Mesodermal cell (in vitro differentiated cells): ENCODE data around the gene RC3H2.
"Not testable (repeated sequence)": the region's sequence is repeated elsewhere in the genome, so short reads cannot be mapped to it uniquely, and the experiment has no call there.

Experiments
- H3K27ac ChIP-seq: 2 replicates; pipeline ENCODE4 v1.7.0; 2013; ENCODE audit warnings: mild to moderate bottlenecking, low read depth, low read length, moderate library complexity; ENCODE audit not compliant: severe bottlenecking
- H3K36me3 ChIP-seq: 2 replicates; pipeline ENCODE4 v1.7.1; 2013; ENCODE audit warnings: mild to moderate bottlenecking, low read length, moderate library complexity; ENCODE audit not compliant: control insufficient read depth, insufficient read depth
- H3K4me1 ChIP-seq: one replicate; pipeline ENCODE4 v1.7.1; 2013; ENCODE audit warnings: mild to moderate bottlenecking, low read length; ENCODE audit not compliant: insufficient read depth, control insufficient read depth, poor library complexity, severe bottlenecking
- H3K4me3 ChIP-seq: 2 replicates; pipeline ENCODE4 v1.7.0; 2013; ENCODE audit warnings: low read length, control low read depth, mild to moderate bottlenecking; ENCODE audit not compliant: insufficient read depth, poor library complexity, severe bottlenecking; ENCODE audit errors: extremely low read depth
- H3K9me3 ChIP-seq: 2 replicates; pipeline ENCODE4 v1.7.1; 2013; ENCODE audit warnings: mild to moderate bottlenecking, low read length, moderate library complexity; ENCODE audit not compliant: control insufficient read depth
- WGBS, 2 experiments: methylation state at CpG; one replicate each; pipeline ENCODE4 v1.1.5; 2013; ENCODE audit warnings: missing lambda C conversion rate in 2 of 2; ENCODE audit not compliant: insufficient coverage in 2 of 2; 5-methylcytosine and 5-hydroxymethylcytosine counted together

The RC3H2 gene

GRCh38 chr9:122844137-122844536 lies 61.0 kb downstream of the RC3H2 start:
- no CpG with 5 or more reads among the region's 1 CpG for WGBS, 2 experiments

GRCh38 chr9:122841501-122841900 lies 63.7 kb downstream of the RC3H2 start:
- no peaks in the 10 kb centered on the region for H3K9me3 ChIP-seq
- no peak overlapping the region for H3K27ac ChIP-seq
- 75 to 100% methylated on average over 1 to 3 of the region's 4 CpGs for WGBS, 2 experiments
- H3K36me3 ChIP-seq, result peaks cover 12% of the 10 kb centered on the region
- no peak overlapping the region for H3K4me3 ChIP-seq
- no peaks in the 10 kb centered on the region for H3K4me1 ChIP-seq

More at GRCh38 chr9:122844137-122844536, 61.0 kb downstream of the RC3H2 start:
- H3K4me1 ChIP-seq, result no peaks in the 10 kb centered on the region
- H3K4me3 ChIP-seq, result no peak overlapping the region
- H3K36me3 ChIP-seq, result peaks cover 32% of the 10 kb centered on the region
- H3K9me3 ChIP-seq, result no peaks in the 10 kb centered on the region
- no peak overlapping the region for H3K27ac ChIP-seq

GRCh38 chr9:122838441-122838840 lies 66.7 kb downstream of the RC3H2 start:
- H3K4me1 ChIP-seq, H3K4me3 ChIP-seq, H3K9me3 ChIP-seq, H3K36me3 ChIP-seq, H3K27ac ChIP-seq: not testable (repeated sequence)
- 71 to 95% methylated on average over 1 to 3 of the region's 3 CpGs for WGBS, 2 experiments

- WGBS, 2 experiments, result 88 to 95% methylated on average over 13 to 14 of the region's 14 CpGs
- no peaks in the 10 kb centered on the region for H3K9me3 ChIP-seq
- no peaks in the 10 kb centered on the region for H3K4me1 ChIP-seq
- no peaks in the 10 kb centered on the region for H3K36me3 ChIP-seq
- no peak overlapping the region for H3K4me3 ChIP-seq
- H3K27ac ChIP-seq, result no peak overlapping the region
These were observed 67.8 kb downstream of the RC3H2 start for GRCh38 chr9:122837266-122837850.

- Histone ChIP-seq H3K27ac (peak overlapping the region; percentile 16), H3K4me3 (no peak overlapping the region), H3K4me1 (no peaks in the 10 kb centered on the region), H3K9me3 (no peaks in the 10 kb centered on the region), H3K36me3 (no peaks in the 10 kb centered on the region)
- WGBS, 2 experiments, result 60 to 78% methylated on average over 3 to 4 of the region's 4 CpGs
These were observed 69.8 kb downstream of the RC3H2 start for GRCh38 chr9:122835313-122835731.

- no peak overlapping the region for H3K4me3 ChIP-seq
- no peaks in the 10 kb centered on the region for H3K9me3 ChIP-seq
- H3K27ac ChIP-seq, result no peak overlapping the region
- WGBS, 2 experiments, result 93 to 95% methylated on average over 3 of the region's 3 CpGs
- H3K36me3 ChIP-seq, result no peaks in the 10 kb centered on the region
- no peaks in the 10 kb centered on the region for H3K4me1 ChIP-seq
These were observed 73.0 kb downstream of the RC3H2 start for GRCh38 chr9:122832194-122832593.

- H3K4me1 ChIP-seq, H3K9me3 ChIP-seq: not testable (repeated sequence)
- peak overlapping the region; percentile 79 for H3K4me3 ChIP-seq
- H3K36me3 ChIP-seq, result peaks cover 25% of the 10 kb centered on the region
- WGBS, 2 experiments, result 56 to 70% methylated on average over 8 to 13 of the region's 18 CpGs
- H3K27ac ChIP-seq, result peak overlapping the region; percentile 88
These were observed 76.2 kb downstream of the RC3H2 start for GRCh38 chr9:122828965-122829284.

GRCh38 chr9:122827761-122828093 lies 77.4 kb downstream of the RC3H2 start:
- no peaks in the 10 kb centered on the region for H3K9me3 ChIP-seq
- peak overlapping the region; percentile 79 for H3K4me3 ChIP-seq
- H3K27ac ChIP-seq, result peak overlapping the region; percentile 88
- peaks cover 8% of the 10 kb centered on the region for H3K4me1 ChIP-seq
- WGBS, 2 experiments, result 0% methylated on average over 5 to 7 of the region's 8 CpGs
- H3K36me3 ChIP-seq, result peaks cover 36% of the 10 kb centered on the region

- WGBS, 2 experiments, result 93 to 97% methylated on average over 3 of the region's 4 CpGs
- no peak overlapping the region for H3K4me3 ChIP-seq
- peaks cover 72% of the 10 kb centered on the region for H3K36me3 ChIP-seq
- H3K27ac ChIP-seq, result no peak overlapping the region
- H3K4me1 ChIP-seq, result peaks cover 22% of the 10 kb centered on the region
- H3K9me3 ChIP-seq, result no peaks in the 10 kb centered on the region
These were observed 82.2 kb downstream of the RC3H2 start for GRCh38 chr9:122822938-122823337.

GRCh38 chr9:122822056-122822455 lies 83.1 kb downstream of the RC3H2 start:
- H3K9me3 ChIP-seq, result no peaks in the 10 kb centered on the region
- peaks cover 22% of the 10 kb centered on the region for H3K4me1 ChIP-seq
- WGBS, 2 experiments, result 80 to 95% methylated on average over 1 to 5 of the region's 6 CpGs
- H3K27ac ChIP-seq, result no peak overlapping the region
- peaks cover 79% of the 10 kb centered on the region for H3K36me3 ChIP-seq
- no peak overlapping the region for H3K4me3 ChIP-seq

- Histone ChIP-seq H3K4me1 (peaks cover 15% of the 10 kb centered on the region), H3K9me3 (no peaks in the 10 kb centered on the region), H3K27ac (no peak overlapping the region), H3K36me3 (peaks cover 81% of the 10 kb centered on the region), H3K4me3 (no peak overlapping the region)
- 98 to 100% methylated on average over 3 to 5 of the region's 7 CpGs for WGBS, 2 experiments
These were observed 83.7 kb downstream of the RC3H2 start for GRCh38 chr9:122821278-122821943.
